GM12865 (cell line): ENCODE measurements around the gene GP9.

Experiments used
- DNase-seq: peaks from one replicate; pipeline ENCODE4 v3.0.0; 2010; ENCODE audit warnings: low read depth
- H3K4me3 ChIP-seq: 2 replicates; pipeline ENCODE4 v1.5.1; 2011; ENCODE audit warnings: mild to moderate bottlenecking, low read depth, low read length, control low read depth
- CTCF ChIP-seq: IDR thresholded peaks from 2 replicates; pipeline ENCODE4 v1.5.1; 2011; ENCODE audit warnings: low read length, control low read depth, low read depth, inconsistent platforms; ENCODE audit not compliant: insufficient read depth; ENCODE audit errors: missing control alignments

The GP9 gene

GRCh38 chr3:129060276-129061022 is at the start of gene GP9:
GP9 (plus strand) TSS chr3:129060779; CDS start chr3:129061740, 961 bp downstream.
- no peak for DNase-seq
- no peak for TF ChIP-seq CTCF
- no peak within 1 kb of the TSS for H3K4me3 ChIP-seq

- H3K4me3 ChIP-seq: no peak overlapping the region
- no peak for DNase-seq
- no peak for TF ChIP-seq CTCF
Observed at GRCh38 chr3:129013491-129013891, 47.1 kb upstream of the GP9 start.

GRCh38 chr3:129014148-129014547 is 46.4 kb upstream of the GP9 start:
- DNase-seq: no peak
- no peak overlapping the region for H3K4me3 ChIP-seq
- no peak for TF ChIP-seq CTCF

- no peak for TF ChIP-seq CTCF
- no peak overlapping the region for H3K4me3 ChIP-seq
- no peak for DNase-seq
Observed at GRCh38 chr3:129014793-129015345, 45.7 kb upstream of the GP9 start.

GRCh38 chr3:129015388-129016105 is 45.0 kb upstream of the GP9 start:
- no peak for TF ChIP-seq CTCF
- no peak overlapping the region for H3K4me3 ChIP-seq
- DNase-seq: peak; percentile 44

- no peak for TF ChIP-seq CTCF
- H3K4me3 ChIP-seq: no peak overlapping the region
- peak; percentile 47 for DNase-seq
Observed at GRCh38 chr3:129016356-129016719, 44.2 kb upstream of the GP9 start.
